B cell (primary cell): ENCODE measurements around the gene ARGLU1. TPM values are rescaled to one million over a fixed set of nuclear protein-coding genes. Genes with fewer than 3 reads are reported as not detected.

Experiments
- ATAC-seq: fragments of 200-7000 bp; cut with Tn5 transposase; one replicate; pipeline ENCODE4 v1.10.0; 2021; ENCODE audit warnings: low read depth, mild to moderate bottlenecking, moderate number of reproducible peaks, moderate library complexity
- CTCF ChIA-PET: fragments of 350-600 bp; sonication (Branson Sonifier 250); formaldehyde crosslinking; loops from one replicate; lab custom pipeline; 2021; ENCODE audit warnings: antibody characterized with exemption, inconsistent platforms; lab: Charles Lee
- POLR2A ChIA-PET: fragments of 350-600 bp; sonication (Branson Sonifier 250); formaldehyde crosslinking; loops from one replicate; lab custom pipeline; 2021; ENCODE audit warnings: antibody characterized with exemption; lab: Charles Lee
- DNase-seq: peaks from one replicate; pipeline ENCODE4 v3.0.0; 2013
- H2AFZ ChIP-seq: 2 replicates; pipeline ENCODE4 v1.6.1; 2012; ENCODE audit warnings: mild to moderate bottlenecking, low read depth, low read length; ENCODE audit not compliant: insufficient read depth, poor library complexity, severe bottlenecking
- H3K27ac ChIP-seq, 2 donors: 1 replicate in 1 of 2; 2 replicates in 1 of 2; pipeline ENCODE4 v1.5.1; 2012 to 2013; ENCODE audit warnings: low read length in 2 of 2, mild to moderate bottlenecking in 2 of 2, moderate library complexity in 1 of 2
- H3K27me3 ChIP-seq, 4 experiments: fragments of 200-600 bp in 1 of 4; sonication (generic) in 1 of 4; replicated peaks in 1 of 4; 1 replicate in 2 of 4; 2 replicates in 2 of 4; pipeline versions ENCODE4 v1.6.1 to v1.7.0; 2013 to 2016; ENCODE audit warnings: low read length in 3 of 4, mild to moderate bottlenecking in 2 of 4, mixed read lengths in 1 of 4, moderate library complexity in 1 of 4; ENCODE audit not compliant: insufficient read depth in 4 of 4, control insufficient read depth in 3 of 4; ENCODE audit errors: control extremely low read depth in 1 of 4
- H3K36me3 ChIP-seq, 2 experiments: replicated peaks in 1 of 2; 1 replicate in 1 of 2; 2 replicates in 1 of 2; pipeline versions ENCODE4 v1.6.1 to v1.7.1; 2013; ENCODE audit warnings: low read length in 1 of 2; ENCODE audit not compliant: insufficient read depth in 2 of 2, control insufficient read depth in 1 of 2; ENCODE audit errors: control extremely low read depth in 1 of 2, extremely low read depth in 1 of 2
- H3K4me1 ChIP-seq, 2 donors: fragments of 200-600 bp in 1 of 2; sonication (generic) in 1 of 2; 1 replicate in 1 of 2; 2 replicates in 1 of 2; pipeline versions ENCODE4 v1.5.1 to v1.6.1; 2013 to 2017; ENCODE audit warnings: low read length in 2 of 2; ENCODE audit not compliant: control insufficient read depth in 2 of 2, insufficient read depth in 2 of 2
- H3K4me2 ChIP-seq: replicated peaks from 2 replicates; pipeline ENCODE3; 2012; ENCODE audit warnings: mild to moderate bottlenecking, low read depth, low read length; ENCODE audit not compliant: poor library complexity, severe bottlenecking
- H3K4me3 ChIP-seq, 5 experiments: fragments of 200-600 bp in 1 of 5; sonication (generic) in 1 of 5; 1 replicate in 3 of 5; 2 replicates in 2 of 5; pipeline versions ENCODE4 v1.5.1 to v1.7.0; 2011 to 2016; ENCODE audit warnings: low read length in 4 of 5, mild to moderate bottlenecking in 4 of 5, low read depth in 2 of 5, control low read depth in 1 of 5, moderate library complexity in 1 of 5; ENCODE audit not compliant: insufficient read depth in 1 of 5; ENCODE audit errors: control extremely low read depth in 1 of 5, extremely low read depth in 1 of 5
- H3K79me2 ChIP-seq: fragments of 200-600 bp; sonication (generic); one replicate; pipeline ENCODE4 v1.6.0; 2016; ENCODE audit warnings: low read length; ENCODE audit not compliant: control insufficient read depth, insufficient read depth
- H3K9ac ChIP-seq: fragments of 200-600 bp; sonication (generic); 2 replicates; pipeline ENCODE4 v1.6.1; 2017; ENCODE audit warnings: mild to moderate bottlenecking, low read length, moderate library complexity
- H3K9me3 ChIP-seq, 3 donors: one replicate each; pipeline versions ENCODE4 v1.6.1 to v1.7.1; 2013; ENCODE audit warnings: low read length in 2 of 3; ENCODE audit not compliant: control insufficient read depth in 2 of 3, insufficient read depth in 1 of 3; ENCODE audit errors: control extremely low read depth in 1 of 3
- H4K20me1 ChIP-seq: 2 replicates; pipeline ENCODE4 v1.6.0; 2012; ENCODE audit warnings: mild to moderate bottlenecking, low read length; ENCODE audit not compliant: insufficient read depth, control insufficient read depth, poor library complexity, severe bottlenecking
- H3K27ac Mint-ChIP-seq: one replicate; pipeline ENCODE4 v1.8.0; 2021; ENCODE audit warnings: mixed read lengths
- H3K27me3 Mint-ChIP-seq: one replicate; pipeline ENCODE4 v1.8.0; 2021; ENCODE audit warnings: mixed read lengths
- H3K4me1 Mint-ChIP-seq: one replicate; pipeline ENCODE4 v1.8.0; 2021; ENCODE audit warnings: mixed read lengths
- H3K4me3 Mint-ChIP-seq: one replicate; pipeline ENCODE4 v1.8.0; 2021; ENCODE audit warnings: mixed read lengths
- H3K9me3 Mint-ChIP-seq: one replicate; pipeline ENCODE4 v1.8.0; 2022; ENCODE audit warnings: mixed read lengths; ENCODE audit not compliant: insufficient read depth
- CTCF ChIP-seq: fragments of 200-600 bp; IDR thresholded peaks from one replicate; pipeline ENCODE4 v1.8.0; 2022; ENCODE audit warnings: antibody characterized with exemption, mild to moderate bottlenecking
- EZH2 ChIP-seq: IDR thresholded peaks from 2 replicates; pipeline ENCODE4 v1.6.1; 2012; ENCODE audit warnings: borderline replicate concordance, low read depth, mild to moderate bottlenecking, moderate library complexity, low read length; ENCODE audit not compliant: insufficient read depth, poor library complexity, severe bottlenecking
- WGBS: methylation state at CpG from one replicate; pipeline ENCODE4 v1.1.5; 2013; ENCODE audit warnings: missing lambda C conversion rate; ENCODE audit not compliant: insufficient coverage; 5-methylcytosine and 5-hydroxymethylcytosine counted together
- intact Hi-C: fragments of 100-400 bp; cut with micrococcal nuclease; formaldehyde crosslinking; loops from one replicate; pipeline ENCODE4 v1.10.0; 2022
- polyA plus RNA-seq: library from polyadenylated mRNA; depleted of rRNA; stranded (reverse); fragments of >200 nt; gene quantifications from 2 replicates; pipeline ENCODE4 v1.2.3, GENCODE V29; 2012
- total RNA-seq, 2 donors: library from RNA; stranded (reverse); fragments of 120-200 nt in 1 of 2; gene quantifications; 1 replicate in 1 of 2; 2 replicates in 1 of 2; pipeline versions ENCODE4 v1.2.3 to v1.2.4, GENCODE V29; 2013 to 2022

ARGLU1 gene
- total and polyA plus RNA-seq, 2 donors (not counting 1 experiment from before 2014, with no cell fraction given): 170 to 261 TPM

- H4K20me1 ChIP-seq: no peaks in the 10 kb centered on the region
- ChIA-PET POLR2A (no interaction called here), CTCF (no interaction called here)
- peaks cover 30% of the 10 kb centered on the region for H3K4me1 Mint-ChIP-seq
- H3K4me3 Mint-ChIP-seq: no peak overlapping the region
- H3K27me3 Mint-ChIP-seq: peaks cover 60% of the 10 kb centered on the region
- no peak overlapping the region for H3K9ac ChIP-seq
- no peak overlapping the region for H3K27ac Mint-ChIP-seq
- no peak for TF ChIP-seq EZH2
- no peaks in the 10 kb centered on the region for H3K9me3 Mint-ChIP-seq
- peaks cover 0 to 29% (median 16%) of the 10 kb centered on the region in 4 experiments for H3K27me3 ChIP-seq
- H3K9me3 ChIP-seq: peaks cover 0 to 5% (median 0%) of the 10 kb centered on the region in 3 donors
- no peak overlapping the region for H3K27ac ChIP-seq
- DNase-seq (no peak), ATAC-seq (no peak)
- intact Hi-C loops: no loop called here
- H3K4me2 ChIP-seq: no peak overlapping the region
- H3K36me3 ChIP-seq: no peaks in the 10 kb centered on the region
- H2AFZ ChIP-seq: no peak overlapping the region
- 18% methylated on average over 4 of the region's 6 CpGs for WGBS
- H3K4me1 ChIP-seq: peaks cover 10 to 14% of the 10 kb centered on the region in 2 donors
- no peak overlapping the region for H3K4me3 ChIP-seq
- no peaks in the 10 kb centered on the region for H3K79me2 ChIP-seq
Observed at GRCh38 chr13:106496072-106496997, 71.6 kb downstream of the ARGLU1 start.

GRCh38 chr13:106494936-106495335 lies 73.0 kb downstream of the ARGLU1 start:
- ChIA-PET POLR2A (no interaction called here), CTCF (interaction anchor here (0.8 kb wide), 1 partner anchor 41 kb away, joined by 3 read pairs; no protein-coding TSS in a partner anchor)
- DNase-seq (no peak), ATAC-seq (no peak)
- Histone ChIP-seq H3K36me3 (no peaks in the 10 kb centered on the region), H3K27ac (no peak overlapping the region), H3K27me3 (peaks cover 0 to 26% (median 17%) of the 10 kb centered on the region in 4 experiments), H3K4me3 (no peak overlapping the region), H3K9me3 (peaks cover 0 to 5% (median 0%) of the 10 kb centered on the region in 3 donors), H2AFZ (no peak overlapping the region), H3K9ac (no peak overlapping the region), H4K20me1 (no peaks in the 10 kb centered on the region), H3K79me2 (no peaks in the 10 kb centered on the region), H3K4me2 (no peak overlapping the region), H3K4me1 (peaks cover 15 to 20% of the 10 kb centered on the region in 2 donors)
- Mint-ChIP-seq H3K9me3 (no peaks in the 10 kb centered on the region), H3K27me3 (peaks cover 66% of the 10 kb centered on the region), H3K4me1 (peaks cover 36% of the 10 kb centered on the region), H3K27ac (no peak overlapping the region), H3K4me3 (no peak overlapping the region)
- intact Hi-C loops: no loop called here
- TF ChIP-seq EZH2: no peak
- TF ChIP-seq CTCF: no peak
- no CpG with 5 or more reads among the region's 3 CpGs for WGBS
